Measurements from ENCODE around the gene CRYBA4.

GRCh38 chr22:26602127-26602526 is 19.6 kb upstream of the CRYBA4 start:
- TF ChIP-seq, protein P1, sequence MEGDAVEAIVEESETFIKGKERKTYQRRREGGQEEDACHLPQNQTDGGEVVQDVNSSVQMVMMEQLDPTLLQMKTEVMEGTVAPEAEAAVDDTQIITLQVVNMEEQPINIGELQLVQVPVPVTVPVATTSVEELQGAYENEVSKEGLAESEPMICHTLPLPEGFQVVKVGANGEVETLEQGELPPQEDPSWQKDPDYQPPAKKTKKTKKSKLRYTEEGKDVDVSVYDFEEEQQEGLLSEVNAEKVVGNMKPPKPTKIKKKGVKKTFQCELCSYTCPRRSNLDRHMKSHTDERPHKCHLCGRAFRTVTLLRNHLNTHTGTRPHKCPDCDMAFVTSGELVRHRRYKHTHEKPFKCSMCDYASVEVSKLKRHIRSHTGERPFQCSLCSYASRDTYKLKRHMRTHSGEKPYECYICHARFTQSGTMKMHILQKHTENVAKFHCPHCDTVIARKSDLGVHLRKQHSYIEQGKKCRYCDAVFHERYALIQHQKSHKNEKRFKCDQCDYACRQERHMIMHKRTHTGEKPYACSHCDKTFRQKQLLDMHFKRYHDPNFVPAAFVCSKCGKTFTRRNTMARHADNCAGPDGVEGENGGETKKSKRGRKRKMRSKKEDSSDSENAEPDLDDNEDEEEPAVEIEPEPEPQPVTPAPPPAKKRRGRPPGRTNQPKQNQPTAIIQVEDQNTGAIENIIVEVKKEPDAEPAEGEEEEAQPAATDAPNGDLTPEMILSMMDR (IDR thresholded peaks at IDR 0.05): no peak
- no peak for TF ChIP-seq POLR2A (IDR thresholded peaks at IDR 0.05)
- no peak for TF ChIP-seq EP300 (IDR thresholded peaks at IDR 0.05)
- TF ChIP-seq POLR2AphosphoS5 (IDR thresholded peaks at IDR 0.05): no peak
